Spleen (tissue), 11 donors: ENCODE measurements around the gene ABLIM2. TPM values are rescaled to one million over a fixed set of nuclear protein-coding genes. Genes with fewer than 3 reads are reported as not detected.

Experiments
- DNase-seq: peaks from one replicate; pipeline ENCODE4 v3.0.0-alpha.2; 2020
- H3K27ac ChIP-seq, 8 donors: fragments of 200-600 bp; sonication (generic) in 7 of 8; 1 replicate in 4 of 8; 2 replicates in 4 of 8; pipeline versions ENCODE4 v1.5.0 to v1.8.0; 2016 to 2021; ENCODE audit warnings: inconsistent platforms in 4 of 8, mild to moderate bottlenecking in 4 of 8, moderate library complexity in 1 of 8
- H3K27me3 ChIP-seq, 7 donors: fragments of 200-600 bp; sonication (generic) in 6 of 7; replicated peaks in 1 of 7; 1 replicate in 4 of 7; 2 replicates in 3 of 7; pipeline versions ENCODE4 v1.5.0 to v1.8.0; 2016 to 2021; ENCODE audit warnings: inconsistent platforms in 3 of 7, mild to moderate bottlenecking in 1 of 7
- H3K36me3 ChIP-seq, 6 donors: fragments of 200-600 bp; sonication (generic) in 5 of 6; 1 replicate in 4 of 6; 2 replicates in 2 of 6; pipeline versions ENCODE4 v1.5.0 to v1.8.0; 2016 to 2021; ENCODE audit warnings: inconsistent platforms in 2 of 6
- H3K4me1 ChIP-seq, 6 donors: fragments of 200-600 bp; sonication (generic) in 5 of 6; 1 replicate in 3 of 6; 2 replicates in 3 of 6; pipeline versions ENCODE4 v1.5.0 to v1.8.0; 2016 to 2021; ENCODE audit warnings: inconsistent platforms in 3 of 6
- H3K4me3 ChIP-seq, 8 donors: fragments of 200-600 bp; sonication (generic) in 7 of 8; 1 replicate in 4 of 8; 2 replicates in 4 of 8; pipeline versions ENCODE4 v1.5.0 to v1.8.0; 2016 to 2021; ENCODE audit warnings: inconsistent platforms in 4 of 8, mild to moderate bottlenecking in 4 of 8, moderate library complexity in 2 of 8
- H3K9me3 ChIP-seq, 8 donors: fragments of 200-600 bp; sonication (generic) in 7 of 8; 1 replicate in 4 of 8; 2 replicates in 4 of 8; pipeline versions ENCODE4 v1.5.0 to v1.8.0; 2016 to 2021; ENCODE audit warnings: inconsistent platforms in 4 of 8
- CTCF ChIP-seq, 11 experiments: fragments of 200-600 bp in 7 of 11; fragments of 450-650 bp in 4 of 11; sonication (generic) in 4 of 11; IDR thresholded peaks in 8 of 11; conservative IDR thresholded peaks in 3 of 11; 1 replicate in 7 of 11; 2 replicates in 4 of 11; pipeline versions ENCODE4 v1.4.0 to v1.8.0; 2016 to 2021; ENCODE audit warnings: antibody characterized with exemption in 11 of 11, inconsistent platforms in 4 of 11, mild to moderate bottlenecking in 1 of 11
- POLR2A ChIP-seq, 3 donors: fragments of 450-650 bp; IDR thresholded peaks; one replicate each; pipeline ENCODE4 v1.5.1; 2017; ENCODE audit warnings: antibody characterized with exemption in 3 of 3, mild to moderate bottlenecking in 1 of 3
- POLR2AphosphoS5 ChIP-seq, 3 donors: sonication (generic); formaldehyde crosslinking; IDR thresholded peaks; one replicate each; pipeline ENCODE4 v1.5.1; 2017; ENCODE audit warnings: antibody characterized with exemption in 3 of 3
- WGBS, 5 donors: extraction: QIAGEN DNeasy Blood & Tissue Kit in 3 of 5; methylation state at CpG; one replicate each; pipeline versions ENCODE4 v1.1.5 to v1.1.7; 2013 to 2018; 5-methylcytosine and 5-hydroxymethylcytosine counted together
- intact Hi-C: fragments of 100-400 bp; cut with DNase I; formaldehyde crosslinking; loops from one replicate; pipeline ENCODE4 v1.15.0; 2023; ENCODE audit warnings: low total_unique reads
- polyA plus RNA-seq, 3 donors: library from polyadenylated mRNA; stranded (reverse); fragments of 200-250 nt; gene quantifications; one replicate each; pipeline ENCODE4 v1.2.1, GENCODE V29; 2013
- total RNA-seq, 7 donors: library from RNA; depleted of rRNA in 3 of 7; stranded (reverse); fragments of >200 nt in 3 of 7; fragmentation: NEBNext Ultra II Directional in 4 of 7; extraction: Animal tissue kit (Norgen Biotek cat#: 25700) in 4 of 7; gene quantifications; one replicate each; pipeline versions ENCODE4 v1.1.0 to v1.2.1, GENCODE V29; 2016 to 2021
- donor health status: healthy with polysubstance abuse.
- donor health status: DM: no; HTN: no; CAD: no; lungs with moderate emphysema.
- donor health status: DM: no; HTN: no; CAD: no.
- donor health status: Bipolar disorder and iron deficiency.
- donor health status: healthy.
- donor health status: DM: no; HTN: no; CAD: no.
- donor health status: DM: yes; HTN: yes; CAD: no.

Gene ABLIM2
- total and polyA plus RNA-seq, 10 donors: 11.8 to 127 (median 62.8) TPM

DNA sequence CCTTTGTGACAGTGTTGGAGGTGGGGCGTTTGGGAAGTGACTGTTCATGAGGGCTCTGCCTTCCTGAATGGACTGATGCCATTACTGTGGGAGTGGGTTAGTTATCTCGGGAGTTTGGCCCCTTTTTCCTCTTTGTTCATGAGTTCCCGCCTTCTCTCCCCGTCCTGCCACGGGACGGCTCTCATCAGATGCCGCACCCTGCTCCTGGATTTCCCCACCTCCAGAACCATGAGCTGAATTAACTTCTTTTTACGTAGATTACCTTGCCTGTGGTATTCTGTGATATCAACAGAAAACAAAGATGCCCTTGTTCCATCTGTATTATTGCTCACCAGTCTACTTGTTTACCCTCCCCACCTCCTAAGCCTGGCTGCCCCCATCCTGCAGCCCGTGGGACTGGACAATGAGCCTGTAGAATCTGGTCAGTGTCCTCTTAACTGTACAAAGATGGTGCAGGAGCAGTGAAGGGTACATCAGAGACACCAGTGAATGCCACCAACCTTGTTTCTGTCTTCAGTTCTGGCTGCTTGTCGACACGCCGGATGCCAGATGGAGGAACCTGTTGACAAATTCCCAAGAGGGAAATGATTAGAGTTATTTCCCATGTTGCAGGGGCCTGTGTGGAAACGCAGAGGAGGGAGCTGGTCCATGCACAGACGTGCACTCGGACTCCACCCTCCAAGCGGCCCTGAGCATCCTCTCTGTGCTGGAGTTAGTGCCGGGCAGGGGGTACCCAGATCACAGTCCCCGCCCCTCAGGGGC, 104.7 kb downstream of the ABLIM2 start:
- no peak for DNase-seq
- Histone ChIP-seq H3K36me3 (peaks cover 0 to 66% (median 16%) of the 10 kb centered on the region in 6 donors), H3K4me1 (peaks cover 0 to 36% (median 21%) of the 10 kb centered on the region in 6 donors), H3K9me3 (peaks cover 0 to 18% (median 12%) of the 10 kb centered on the region in 8 donors), H3K27ac (no peak overlapping the region), H3K27me3 (peaks cover 0 to 12% (median 0%) of the 10 kb centered on the region in 7 donors), H3K4me3 (no peak overlapping the region)
- no peak for TF ChIP-seq POLR2A (IDR thresholded peaks at IDR 0.05)
- no peak for TF ChIP-seq POLR2AphosphoS5 (IDR thresholded peaks at IDR 0.05)
- no peak for TF ChIP-seq CTCF (IDR thresholded peaks at IDR 0.05 in 8 of 11, conservative IDR thresholded peaks at IDR 0.05 in 3 of 11)
- intact Hi-C loops: no loop called here
- 82 to 88% (median 85%) methylated on average over 18 of the region's 18 CpGs for WGBS, 5 donors

DNA sequence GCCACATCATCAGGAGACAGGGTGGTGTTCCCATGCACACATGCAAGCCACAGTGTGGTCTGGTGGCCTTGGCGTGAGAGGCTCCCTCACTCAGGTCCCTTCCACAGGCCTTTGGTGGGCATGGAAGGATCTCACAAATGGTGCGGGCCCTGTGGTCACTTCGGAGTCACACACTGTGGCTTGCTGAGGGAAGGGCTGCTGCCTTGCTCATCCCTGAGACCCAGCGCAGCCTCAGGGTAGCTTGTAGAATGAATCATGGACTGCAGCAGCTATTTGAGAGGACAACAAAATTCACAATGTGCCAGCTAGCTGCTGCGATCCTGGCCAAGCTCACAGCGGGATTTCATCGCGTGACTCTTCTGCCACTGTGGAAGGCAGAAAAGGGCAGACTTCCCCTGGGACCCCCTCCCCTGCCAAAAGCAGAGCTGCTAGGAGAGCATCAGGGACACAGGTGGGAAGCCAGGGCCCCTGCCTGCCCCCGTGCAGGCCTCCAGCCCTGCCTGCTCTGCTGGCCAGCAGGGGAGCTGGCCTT, 106.4 kb downstream of the ABLIM2 start:
- H3K9me3 ChIP-seq: peaks cover 0 to 18% (median 12%) of the 10 kb centered on the region in 8 donors
- TF ChIP-seq CTCF (IDR thresholded peaks at IDR 0.05 in 8 of 11, conservative IDR thresholded peaks at IDR 0.05 in 3 of 11) (no peak), POLR2AphosphoS5 (IDR thresholded peaks at IDR 0.05) (peak in 1 of 3 donors; percentile 38), POLR2A (IDR thresholded peaks at IDR 0.05) (no peak)
- H3K27ac ChIP-seq: peak overlapping the region in 4 of 8 donors; percentile 17 to 75 (median 68)
- peaks cover 0 to 60% (median 12%) of the 10 kb centered on the region in 6 donors for H3K36me3 ChIP-seq
- H3K4me3 ChIP-seq: no peak overlapping the region
- peaks cover 0 to 36% (median 21%) of the 10 kb centered on the region in 6 donors for H3K4me1 ChIP-seq
- DNase-seq: no peak
- intact Hi-C loops: no loop called here
- 90 to 97% (median 93%) methylated on average over 7 to 9 of the region's 9 CpGs for WGBS, 5 donors
- peaks cover 0 to 14% (median 0%) of the 10 kb centered on the region in 7 donors for H3K27me3 ChIP-seq

- peaks cover 0 to 58% (median 12%) of the 10 kb centered on the region in 6 donors for H3K36me3 ChIP-seq
- no peak for DNase-seq
- peaks cover 0 to 14% (median 0%) of the 10 kb centered on the region in 7 donors for H3K27me3 ChIP-seq
- H3K4me3 ChIP-seq: no peak overlapping the region
- WGBS, 5 donors: 67 to 78% (median 73%) methylated on average over 7 of the region's 7 CpGs
- H3K27ac ChIP-seq: peak overlapping the region in 6 of 8 donors; percentile 14 to 75 (median 68)
- no peak for TF ChIP-seq POLR2AphosphoS5 (IDR thresholded peaks at IDR 0.05)
- no peak for TF ChIP-seq POLR2A (IDR thresholded peaks at IDR 0.05)
- TF ChIP-seq CTCF (IDR thresholded peaks at IDR 0.05 in 8 of 11, conservative IDR thresholded peaks at IDR 0.05 in 3 of 11): no peak
- H3K4me1 ChIP-seq: peaks cover 0 to 36% (median 21%) of the 10 kb centered on the region in 6 donors
- H3K9me3 ChIP-seq: peaks cover 0 to 18% (median 12%) of the 10 kb centered on the region in 8 donors
- intact Hi-C loops: no loop called here
These were observed 107.0 kb downstream of the ABLIM2 start for GRCh38 chr4:8051644-8052043.
